HPDE6-E6E7 (cell line): ENCODE results near the gene MAPK6.

Source experiments
- DNase-seq: peaks from one replicate; pipeline ENCODE4 v3.0.0; 2011; ENCODE audit warnings: missing footprints; ENCODE audit errors: extremely low spot score

Gene MAPK6

GRCh38 chr15:52010633-52011595, 8.1 kb upstream of the MAPK6 start:
- DNase-seq = peak; percentile 59

GRCh38 chr15:52011711-52012144, 7.3 kb upstream of the MAPK6 start:
- DNase-seq = no peak

DNA sequence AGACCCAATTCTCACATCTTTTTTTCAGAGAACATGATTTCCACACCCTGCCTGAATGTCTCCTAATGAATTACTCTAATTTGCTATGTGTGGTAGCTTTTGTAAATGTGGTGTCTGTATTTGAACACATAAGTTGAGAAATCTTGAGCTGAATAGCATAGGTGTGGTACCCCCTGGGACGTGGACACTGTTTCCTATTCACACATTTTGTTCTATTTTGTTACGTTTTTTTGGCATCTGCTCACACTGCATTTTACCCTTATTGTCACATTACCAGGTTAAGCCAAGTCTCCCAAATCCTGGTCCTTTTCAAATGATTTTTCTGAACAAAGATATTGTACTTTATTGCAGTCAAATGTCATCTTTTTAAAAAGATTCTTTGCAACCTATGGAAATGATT, 6.8 kb upstream of the MAPK6 start:
- DNase-seq = no peak

GRCh38 chr15:52013151-52013791, 5.7 kb upstream of the MAPK6 start:
- no peak for DNase-seq

DNA sequence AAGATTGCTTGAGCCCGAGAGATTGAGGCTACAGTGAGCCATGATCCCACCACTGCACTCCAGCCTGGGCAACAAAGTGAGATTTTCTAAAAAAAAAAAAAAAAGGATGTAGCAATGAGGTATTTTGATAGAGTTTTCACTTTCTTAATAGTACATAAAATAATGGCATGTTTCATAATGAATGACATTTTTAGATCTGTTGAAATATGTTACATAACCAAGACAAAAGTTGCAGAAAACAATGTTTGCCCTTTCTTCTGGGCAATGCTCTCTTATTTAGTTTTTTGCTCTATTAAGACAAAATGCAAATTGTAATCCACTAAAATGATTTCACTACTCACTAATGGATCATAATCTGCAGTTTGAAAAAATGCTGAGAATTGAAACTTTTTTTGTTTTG, 4.4 kb upstream of the MAPK6 start:
- DNase-seq = no peak

- DNase-seq = no peak
Measured at GRCh38 chr15:52016316-52016715, 2.7 kb upstream of the MAPK6 start.

DNA sequence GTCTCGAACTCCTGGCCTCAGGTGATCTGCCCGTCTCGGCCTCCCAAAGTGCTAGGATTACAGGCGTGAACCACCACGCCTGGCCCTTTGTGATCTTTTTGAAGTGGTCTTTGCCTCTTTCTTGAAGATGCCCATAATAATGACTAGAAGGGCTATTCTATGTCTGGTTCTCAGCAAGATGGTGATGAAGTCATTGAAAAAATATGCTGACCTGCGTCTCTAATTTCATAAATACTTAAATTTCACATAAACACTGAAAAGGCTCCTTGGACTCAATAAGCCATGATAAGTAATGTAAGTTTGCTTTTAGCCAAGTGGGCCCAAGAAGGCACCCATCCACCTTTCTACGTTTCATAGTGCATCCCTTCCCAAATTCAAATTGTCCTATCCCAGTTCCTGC, 775 bp upstream of the MAPK6 start:
- DNase-seq = no peak

DNA sequence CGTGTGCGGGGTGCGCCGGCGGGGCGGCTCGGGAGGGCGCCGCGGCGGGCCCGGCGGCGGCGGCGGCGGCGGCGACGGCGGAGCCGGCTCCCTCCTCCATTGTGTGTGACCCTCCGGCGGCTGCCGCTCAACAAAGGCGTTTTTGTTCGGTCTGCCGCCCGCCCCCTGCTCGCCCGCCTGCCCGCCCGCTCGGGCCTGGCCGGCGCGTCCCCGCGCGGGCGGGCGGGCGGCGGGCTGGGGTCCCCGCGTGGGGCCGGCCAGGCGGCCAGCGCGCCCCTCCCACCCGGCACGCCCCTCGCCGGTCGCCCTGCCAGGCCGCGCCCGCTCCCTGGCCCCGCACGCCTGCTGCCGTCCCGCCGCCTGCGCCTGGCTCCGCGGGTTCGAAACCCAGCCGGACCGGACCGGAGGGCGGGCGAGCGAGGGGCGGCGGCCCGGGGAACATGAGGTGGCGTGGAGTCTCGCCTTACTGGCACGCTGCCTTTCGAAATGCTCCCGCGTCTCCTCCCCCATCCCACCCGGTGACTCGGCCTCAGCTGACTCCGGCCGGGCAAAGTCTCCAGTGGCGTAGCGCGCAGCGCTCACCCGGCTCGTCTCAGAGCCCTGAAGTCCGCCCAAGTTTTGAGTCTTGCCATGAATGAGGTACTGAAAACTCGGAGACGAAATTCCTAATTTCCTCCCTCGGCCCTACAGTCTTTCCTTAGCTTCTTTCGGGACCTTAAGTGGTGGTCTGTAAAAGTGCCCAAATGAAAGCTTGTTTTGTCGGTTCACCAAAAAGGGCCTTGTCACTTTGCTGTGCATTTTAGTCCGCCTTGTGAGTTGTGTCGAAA, 588 bp downstream of the MAPK6 start:
- DNase-seq = peak; percentile 76

GRCh38 chr15:52020221-52021085, 1.4 kb downstream of the MAPK6 start:
- no peak for DNase-seq

- peak; percentile 66 for DNase-seq
Measured at GRCh38 chr15:52021128-52021671, 2.2 kb downstream of the MAPK6 start.

DNA sequence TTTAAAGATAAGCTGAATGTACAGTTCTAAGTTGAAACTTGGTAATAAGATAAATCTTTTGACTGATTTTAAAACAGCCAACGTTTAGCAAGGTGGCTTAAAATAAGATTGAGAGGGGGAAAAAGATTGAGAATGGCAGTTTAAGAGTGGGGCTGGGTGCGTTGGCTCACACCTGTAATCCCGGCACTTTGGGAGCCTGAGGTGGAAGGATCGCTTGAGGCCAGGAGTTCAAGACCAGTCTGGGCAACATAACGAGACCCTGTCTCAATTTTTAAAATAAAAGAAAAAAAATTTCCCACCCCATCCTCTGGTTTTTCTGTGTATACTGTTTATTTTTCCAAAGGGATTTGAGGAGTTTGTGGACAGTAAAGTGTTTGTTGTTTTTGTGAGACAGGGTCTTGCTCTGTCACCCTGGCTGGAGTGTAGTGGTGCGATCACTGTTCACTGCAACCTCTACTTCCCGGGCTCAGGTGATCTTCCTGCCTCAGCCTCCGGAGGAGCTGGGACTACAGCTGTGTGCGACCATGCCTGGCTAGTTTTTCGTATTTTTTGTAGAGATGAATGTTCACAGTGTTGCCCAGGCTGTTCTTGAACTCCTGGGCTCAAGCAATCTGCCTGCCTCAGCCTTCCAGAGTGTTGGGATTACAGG, 3.0 kb downstream of the MAPK6 start:
- DNase-seq = no peak

DNA sequence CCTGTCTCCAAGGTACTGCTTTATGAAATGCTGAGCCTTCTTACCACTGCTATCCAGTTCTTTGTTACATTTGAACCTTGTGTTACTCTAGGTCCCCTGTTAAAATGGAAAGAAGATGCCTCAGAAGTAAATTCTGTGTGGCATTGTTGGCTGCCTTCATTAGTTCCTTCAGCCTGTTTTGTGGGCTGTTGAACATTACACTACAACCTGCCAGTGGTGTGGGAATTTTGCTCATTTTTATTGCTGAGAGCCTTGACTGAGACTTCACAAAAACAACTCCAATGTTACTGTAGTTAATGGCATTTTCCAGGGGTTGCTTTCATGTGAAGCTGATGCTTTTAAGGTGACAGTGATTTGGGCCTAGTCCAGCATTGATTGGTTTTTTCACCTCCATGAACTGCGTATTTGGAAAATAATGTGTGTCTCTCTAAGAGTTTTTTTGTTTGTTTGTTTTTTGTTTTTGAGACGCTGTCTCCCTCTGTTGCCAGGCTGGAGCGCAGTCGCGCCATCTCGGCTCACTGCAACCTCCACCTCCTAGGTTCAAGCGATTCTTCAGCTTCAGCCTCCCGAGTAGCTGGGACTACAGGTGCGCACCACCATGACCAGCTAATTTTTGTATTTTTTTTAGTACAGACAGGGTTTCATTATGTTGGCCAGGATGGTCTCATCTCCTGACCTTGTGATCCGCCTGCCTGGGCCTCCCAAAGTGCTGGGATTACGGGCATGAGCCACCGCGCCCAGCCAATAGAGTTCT, 4.3 kb downstream of the MAPK6 start:
- no peak for DNase-seq

- DNase-seq = no peak
Measured at GRCh38 chr15:52028431-52029093, 9.5 kb downstream of the MAPK6 start.

DNA sequence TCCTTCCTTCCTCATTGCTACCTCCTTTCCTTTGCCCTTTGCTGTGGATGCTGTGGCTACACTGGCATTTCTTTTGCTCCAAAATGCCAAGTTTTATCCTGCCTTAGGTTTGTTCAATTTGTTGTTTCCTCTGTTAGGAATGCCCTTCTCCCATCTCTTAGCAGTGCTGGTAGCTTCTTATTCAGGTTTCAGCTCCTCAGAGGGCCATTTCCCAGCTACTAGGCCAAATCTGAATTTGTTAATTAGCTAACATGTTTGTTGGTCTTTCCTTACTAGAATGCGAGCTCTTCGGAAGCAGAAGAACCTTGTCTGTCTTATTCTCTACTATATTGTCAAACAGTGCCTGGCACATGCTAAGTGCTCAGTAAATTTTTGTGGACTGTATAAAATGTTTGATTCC, 11.0 kb downstream of the MAPK6 start:
- no peak for DNase-seq

DNA sequence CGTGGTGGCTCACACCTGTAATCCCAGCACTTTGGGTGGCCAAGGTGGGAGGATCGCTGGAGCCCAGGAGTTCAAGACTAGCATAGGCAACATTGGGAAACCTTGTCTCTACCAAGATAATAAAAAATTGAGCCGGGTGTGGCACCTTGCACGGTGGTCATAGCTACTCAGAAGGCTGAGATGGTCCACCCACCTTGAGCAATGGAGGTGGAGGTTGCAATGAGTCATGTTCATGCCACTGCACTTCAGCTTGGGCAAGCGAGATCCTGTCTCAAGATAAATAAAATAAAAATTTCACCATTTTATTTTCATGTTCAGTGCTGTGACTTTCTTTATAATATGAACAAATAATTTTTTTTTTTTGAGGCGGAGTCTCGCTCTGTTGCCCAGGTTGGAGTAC, 12.5 kb downstream of the MAPK6 start:
- DNase-seq = no peak

DNA sequence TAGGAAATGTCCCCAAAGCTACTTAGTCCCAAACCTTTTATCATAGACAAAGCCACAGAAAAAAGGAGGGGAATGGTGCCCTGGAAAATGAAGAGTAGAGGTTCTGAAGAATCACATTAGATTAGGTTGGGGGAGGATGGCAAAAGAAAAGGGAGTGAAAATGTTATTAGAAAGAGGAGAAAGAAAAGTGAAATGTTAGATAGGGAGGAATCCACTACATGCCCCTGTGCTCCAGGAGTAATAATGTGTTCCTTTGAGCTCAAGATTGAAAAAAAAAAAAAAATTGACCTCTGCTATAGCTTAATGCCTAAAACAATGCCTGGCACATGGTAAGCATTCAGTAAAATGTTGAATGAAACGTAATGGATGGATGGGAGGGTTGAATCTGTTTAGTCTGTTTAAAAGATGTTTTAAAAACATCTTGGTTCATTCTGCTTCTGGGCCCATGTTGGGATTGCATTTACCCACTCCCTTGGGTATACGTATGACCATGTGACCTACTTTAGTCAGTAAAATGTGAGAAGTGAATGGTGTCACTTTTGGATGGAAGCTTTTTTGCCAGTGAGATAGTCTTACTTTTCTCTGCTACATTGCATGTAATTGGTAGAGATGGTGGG, 19.0 kb downstream of the MAPK6 start:
- DNase-seq = no peak

- no peak for DNase-seq
Measured at GRCh38 chr15:52039925-52040781, 21.1 kb downstream of the MAPK6 start.
